Measurements from ENCODE around the gene ZNF718. TPM values are rescaled to one million over a fixed set of nuclear protein-coding genes. Genes with fewer than 3 reads are reported as not detected.
"Not testable (repeated sequence)": the region's sequence is repeated elsewhere in the genome, so short reads cannot be mapped to it uniquely, and the experiment has no call there.

Gene ZNF718
- total RNA-seq, 4 donors from 2014 or later: 4.6 to 16.2 (median 5.7) TPM

- TF ChIP-seq, protein P1, sequence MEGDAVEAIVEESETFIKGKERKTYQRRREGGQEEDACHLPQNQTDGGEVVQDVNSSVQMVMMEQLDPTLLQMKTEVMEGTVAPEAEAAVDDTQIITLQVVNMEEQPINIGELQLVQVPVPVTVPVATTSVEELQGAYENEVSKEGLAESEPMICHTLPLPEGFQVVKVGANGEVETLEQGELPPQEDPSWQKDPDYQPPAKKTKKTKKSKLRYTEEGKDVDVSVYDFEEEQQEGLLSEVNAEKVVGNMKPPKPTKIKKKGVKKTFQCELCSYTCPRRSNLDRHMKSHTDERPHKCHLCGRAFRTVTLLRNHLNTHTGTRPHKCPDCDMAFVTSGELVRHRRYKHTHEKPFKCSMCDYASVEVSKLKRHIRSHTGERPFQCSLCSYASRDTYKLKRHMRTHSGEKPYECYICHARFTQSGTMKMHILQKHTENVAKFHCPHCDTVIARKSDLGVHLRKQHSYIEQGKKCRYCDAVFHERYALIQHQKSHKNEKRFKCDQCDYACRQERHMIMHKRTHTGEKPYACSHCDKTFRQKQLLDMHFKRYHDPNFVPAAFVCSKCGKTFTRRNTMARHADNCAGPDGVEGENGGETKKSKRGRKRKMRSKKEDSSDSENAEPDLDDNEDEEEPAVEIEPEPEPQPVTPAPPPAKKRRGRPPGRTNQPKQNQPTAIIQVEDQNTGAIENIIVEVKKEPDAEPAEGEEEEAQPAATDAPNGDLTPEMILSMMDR (IDR thresholded peaks at IDR 0.05): no peak
- TF ChIP-seq POLR2AphosphoS5 (IDR thresholded peaks at IDR 0.05) (no peak), POLR2A (IDR thresholded peaks at IDR 0.05; ENCODE audit: low read depth) (no peak), EP300 (IDR thresholded peaks at IDR 0.05) (no peak)
- Histone ChIP-seq H3K36me3 (peaks cover 0 to 29% (median 3%) of the 10 kb centered on the region in 4 donors), H3K27ac (replicated peaks in 1 of 4) (no peak overlapping the region), H3K4me1 (no peaks in the 10 kb centered on the region), H3K9me3 (peaks cover 0 to 24% (median 2%) of the 10 kb centered on the region in 4 donors), H3K4me3 (no peak overlapping the region), H3K27me3 (no peaks in the 10 kb centered on the region)
- no peak for DNase-seq (ENCODE audit: extremely low spot score)
- 80% methylated on average over 2 of the region's 24 CpGs for WGBS
- intact Hi-C loops (cut with DNase I): no loop called here
These were observed 80.9 kb downstream of the ZNF718 start for GRCh38 chr4:205097-205756.

- 92% methylated on average over 4 of the region's 4 CpGs for WGBS
These were observed 81.8 kb downstream of the ZNF718 start for GRCh38 chr4:206054-206453.

DNA sequence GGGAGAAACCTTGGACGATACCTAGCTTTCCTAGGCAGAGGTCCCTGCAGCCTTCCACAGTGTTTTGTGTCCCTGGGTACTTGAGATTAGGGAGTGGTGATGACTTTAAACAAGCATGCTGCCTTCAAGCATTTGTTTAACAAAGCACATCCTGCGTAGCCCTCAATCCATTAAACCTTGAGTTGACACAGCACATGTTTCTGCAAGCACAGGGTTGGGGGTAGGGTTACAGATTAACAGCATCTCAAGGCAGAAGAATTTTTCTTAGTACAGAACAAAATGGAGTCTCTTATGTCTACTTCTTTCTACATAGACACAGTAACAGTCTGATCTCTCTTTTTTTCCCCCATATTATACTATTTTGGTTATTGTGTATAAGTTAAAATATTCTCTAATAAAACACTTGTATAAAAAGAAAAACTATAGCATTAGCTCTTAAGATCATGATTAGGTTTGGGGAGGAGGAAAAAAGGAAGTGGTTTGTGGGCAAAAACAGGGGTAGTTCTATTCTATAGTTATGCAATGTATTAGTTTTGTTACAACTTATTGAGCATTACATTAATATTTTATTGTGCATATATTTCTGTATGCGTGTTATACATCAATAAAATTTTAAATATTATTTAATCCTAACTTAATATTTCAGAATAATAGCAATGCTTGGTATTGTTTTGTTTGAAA lies 84.3 kb downstream of the ZNF718 start:
- H3K9me3 ChIP-seq; H3K4me3 ChIP-seq; H3K4me1 ChIP-seq; DNase-seq (ENCODE audit: extremely low spot score); intact Hi-C loops (cut with DNase I); H3K27me3 ChIP-seq; H3K27ac ChIP-seq (replicated peaks in 1 of 4): not testable (repeated sequence)
- peaks cover 0 to 15% (median 3%) of the 10 kb centered on the region in 4 donors for H3K36me3 ChIP-seq
- WGBS: 64% methylated on average over 3 of the region's 3 CpGs

More at GRCh38 chr4:206054-206453, 81.8 kb downstream of the ZNF718 start:
- Histone ChIP-seq H3K4me1 (no peaks in the 10 kb centered on the region), H3K9me3 (peaks cover 0 to 24% (median 2%) of the 10 kb centered on the region in 4 donors), H3K27me3 (no peaks in the 10 kb centered on the region), H3K4me3 (no peak overlapping the region), H3K27ac (replicated peaks in 1 of 4) (no peak overlapping the region), H3K36me3 (peaks cover 0 to 29% (median 3%) of the 10 kb centered on the region in 4 donors)
- intact Hi-C loops (cut with DNase I): no loop called here
- no peak for DNase-seq (ENCODE audit: extremely low spot score)
- no peak for TF ChIP-seq EP300 (IDR thresholded peaks at IDR 0.05)
- TF ChIP-seq POLR2AphosphoS5 (IDR thresholded peaks at IDR 0.05): no peak
- TF ChIP-seq POLR2A (IDR thresholded peaks at IDR 0.05; ENCODE audit: low read depth): no peak
- TF ChIP-seq, protein P1 (IDR thresholded peaks at IDR 0.05): no peak

DNA sequence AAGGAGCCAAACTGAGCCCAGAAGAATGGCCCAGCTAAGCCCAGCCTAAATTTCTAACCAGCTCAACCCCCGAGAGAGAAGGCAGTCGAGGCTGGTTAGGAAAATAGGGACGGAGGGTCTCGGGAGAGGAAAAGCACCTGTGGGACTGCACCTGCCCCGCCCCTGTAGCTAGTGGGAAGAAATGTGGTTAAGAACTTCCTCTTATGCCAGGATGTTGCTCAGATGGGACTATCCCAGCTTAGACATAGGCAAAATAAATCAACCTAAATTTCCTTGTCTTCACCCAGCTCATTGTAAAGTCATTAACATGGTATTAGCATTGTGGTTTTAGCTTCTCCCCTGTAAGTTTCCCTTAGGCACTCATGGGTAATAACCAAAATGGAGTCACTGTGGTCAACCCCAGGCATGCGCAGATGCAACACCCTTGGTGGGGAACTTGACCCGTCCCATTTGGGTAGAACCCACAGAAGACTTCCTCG lies 86.8 kb downstream of the ZNF718 start:
- no peak for DNase-seq (ENCODE audit: extremely low spot score)
- Histone ChIP-seq H3K9me3 (no peaks in the 10 kb centered on the region), H3K27me3 (no peaks in the 10 kb centered on the region), H3K36me3 (no peaks in the 10 kb centered on the region), H3K4me3 (no peak overlapping the region), H3K27ac (replicated peaks in 1 of 4) (no peak overlapping the region), H3K4me1 (peaks cover 10 to 16% (median 13%) of the 10 kb centered on the region in 4 donors)
- WGBS: 85% methylated on average over 8 of the region's 8 CpGs
- no peak for TF ChIP-seq EP300 (IDR thresholded peaks at IDR 0.05)
- intact Hi-C loops (cut with DNase I): no loop called here

- H3K27me3 ChIP-seq: no peaks in the 10 kb centered on the region
- H3K9me3 ChIP-seq: no peaks in the 10 kb centered on the region
- H3K27ac ChIP-seq (replicated peaks in 1 of 4): peak overlapping the region; percentile 81 to 87 (median 86)
- intact Hi-C loops (cut with DNase I): no loop called here
- H3K4me3 ChIP-seq: peak overlapping the region; percentile 62 to 80 (median 75)
- peaks cover 10 to 16% (median 13%) of the 10 kb centered on the region in 4 donors for H3K4me1 ChIP-seq
- TF ChIP-seq POLR2A (IDR thresholded peaks at IDR 0.05; ENCODE audit: low read depth) (no peak), POLR2AphosphoS5 (IDR thresholded peaks at IDR 0.05) (peak; percentile 83 to 87), EP300 (IDR thresholded peaks at IDR 0.05) (peak; percentile 53)
- TF ChIP-seq, protein P1 (IDR thresholded peaks at IDR 0.05): no peak
- peaks cover 0 to 3% (median 0%) of the 10 kb centered on the region in 4 donors for H3K36me3 ChIP-seq
- no peak for DNase-seq (ENCODE audit: extremely low spot score)
- 6% methylated on average over 31 of the region's 57 CpGs for WGBS
These were observed 88.3 kb downstream of the ZNF718 start for GRCh38 chr4:212438-213188.

DNA sequence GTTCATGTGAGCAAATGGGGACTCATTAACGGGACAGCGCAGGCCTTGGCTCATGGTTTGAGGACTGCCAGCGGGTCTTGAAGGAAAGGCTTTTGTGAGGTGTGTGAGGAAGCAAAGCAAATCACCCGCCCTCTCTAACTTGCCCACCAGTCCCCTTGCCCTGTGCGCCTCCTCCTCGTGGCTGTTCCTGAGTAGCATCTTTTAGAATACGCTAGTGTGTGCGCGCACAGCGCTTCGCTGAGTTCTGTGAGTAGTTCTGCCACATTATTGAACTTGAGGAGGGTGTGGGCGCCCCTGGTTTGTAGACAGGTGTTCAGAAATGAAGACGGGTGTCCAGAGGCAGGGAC lies 88.9 kb downstream of the ZNF718 start:
- Histone ChIP-seq H3K27ac (replicated peaks in 1 of 4) (peak overlapping the region; percentile 81 to 87 (median 86)), H3K4me1 (peaks cover 10 to 16% (median 13%) of the 10 kb centered on the region in 4 donors), H3K4me3 (peak overlapping the region; percentile 62 to 80 (median 75))
- H3K36me3 ChIP-seq; H3K27me3 ChIP-seq; intact Hi-C loops (cut with DNase I); H3K9me3 ChIP-seq; DNase-seq (ENCODE audit: extremely low spot score): not testable (repeated sequence)
- WGBS: 16% methylated on average over 13 of the region's 13 CpGs
